Smooth muscle cell (in vitro differentiated cells): ENCODE results near the gene CFAP65. TPM values are rescaled to one million over a fixed set of nuclear protein-coding genes. Genes with fewer than 3 reads are reported as not detected.

Experiments
- DNase-seq: peaks from one replicate; lab custom pipeline; 2025; ENCODE audit not compliant: unreplicated experiment; lab: John Stamatoyannopoulos, UW
- H2AFZ ChIP-seq: fragments of 200-600 bp; sonication (generic); 2 replicates; pipeline ENCODE4 v1.6.0; 2016; ENCODE audit warnings: antibody characterized with exemption, low read depth, mild to moderate bottlenecking
- H3F3A ChIP-seq: fragments of 200-600 bp; sonication (generic); 2 replicates; pipeline ENCODE4 v1.6.0; 2017; ENCODE audit warnings: antibody characterized with exemption, low read depth
- H3K27ac ChIP-seq: fragments of 200-600 bp; sonication (generic); 2 replicates; pipeline ENCODE4 v1.5.1; 2016; ENCODE audit warnings: low read depth, mild to moderate bottlenecking
- H3K27me3 ChIP-seq: fragments of 200-600 bp; sonication (generic); 2 replicates; pipeline ENCODE4 v1.6.1; 2016; ENCODE audit warnings: low read depth, mild to moderate bottlenecking
- H3K36me3 ChIP-seq: fragments of 200-600 bp; sonication (generic); 2 replicates; pipeline ENCODE4 v1.5.1; 2016; ENCODE audit warnings: low read depth
- H3K4me1 ChIP-seq: fragments of 200-600 bp; sonication (generic); 2 replicates; pipeline ENCODE4 v1.5.1; 2016; ENCODE audit warnings: low read depth
- H3K4me2 ChIP-seq: fragments of 200-600 bp; sonication (generic); 2 replicates; pipeline ENCODE4 v1.6.0; 2016; ENCODE audit warnings: mild to moderate bottlenecking
- H3K4me3 ChIP-seq: fragments of 200-600 bp; sonication (generic); 2 replicates; pipeline ENCODE4 v1.5.1; 2016; ENCODE audit warnings: mild to moderate bottlenecking
- H3K79me2 ChIP-seq: fragments of 200-600 bp; sonication (generic); 2 replicates; pipeline ENCODE4 v1.6.0; 2016; ENCODE audit warnings: low read depth, mild to moderate bottlenecking
- H3K9ac ChIP-seq: fragments of 200-600 bp; sonication (generic); 2 replicates; pipeline ENCODE4 v1.6.0; 2016; ENCODE audit warnings: low read depth
- H3K9me3 ChIP-seq: fragments of 200-600 bp; sonication (generic); replicated peaks from 2 replicates; pipeline ENCODE4 v1.5.1; 2016; ENCODE audit warnings: low read depth
- H4K20me1 ChIP-seq: fragments of 200-600 bp; sonication (generic); 2 replicates; pipeline ENCODE4 v1.6.0; 2016; ENCODE audit warnings: low read depth
- WGBS: methylation state at CpG from one replicate; pipeline ENCODE4 v1.1.7; 2016; ENCODE audit warnings: low lambda C conversion rate; 5-methylcytosine and 5-hydroxymethylcytosine counted together
- polyA plus RNA-seq: library from polyadenylated mRNA; unstranded; fragments of >200 nt; fragmentation: Nextera tagmentation; extraction: Ambion mirVana; gene quantifications from 2 replicates; pipeline ENCODE4 v1.2.1, GENCODE V29; 2016
- total RNA-seq: library from RNA; depleted of rRNA; stranded (reverse); fragments of >200 nt; gene quantifications from 2 replicates; pipeline ENCODE4 v1.2.3, GENCODE V29; 2014
- TF ChIP-seq, protein P1 (sequence below): fragments of 200-600 bp; sonication (generic); IDR thresholded peaks from 2 replicates; pipeline ENCODE4 v1.5.1; 2017; ENCODE audit warnings: borderline replicate concordance, mild to moderate bottlenecking, antibody characterized with exemption; ENCODE audit not compliant: insufficient read depth, poor library complexity, severe bottlenecking

The CFAP65 gene
- total and polyA plus RNA-seq, 2 experiments from 2014 or later = not detected

DNA sequence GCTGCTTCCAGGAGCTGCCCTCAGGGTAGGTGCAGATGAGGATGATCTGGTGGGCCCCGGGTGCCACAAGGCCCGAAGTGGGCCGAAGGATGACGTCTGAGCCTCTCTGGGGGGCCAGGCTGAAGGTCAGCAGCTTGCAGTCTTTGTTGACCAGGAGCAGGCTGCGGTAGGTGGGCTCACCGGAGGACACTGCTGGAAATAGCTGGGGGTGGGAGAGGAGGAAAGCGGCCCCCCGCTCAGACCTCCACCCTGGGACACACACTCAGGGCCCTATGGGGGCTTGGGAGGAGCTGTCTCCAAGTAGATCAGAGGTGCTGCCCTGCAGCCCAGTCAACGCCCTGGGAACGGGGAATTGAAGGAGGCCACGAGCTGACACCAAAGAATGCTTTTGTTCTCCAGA, 17.3 kb downstream of the CFAP65 start:
- Histone ChIP-seq H3K27ac (no peak overlapping the region), H3K4me3 (no peak overlapping the region), H3K9ac (no peak overlapping the region), H3F3A (no peaks in the 10 kb centered on the region), H3K79me2 (no peaks in the 10 kb centered on the region), H3K4me1 (no peaks in the 10 kb centered on the region), H2AFZ (no peak overlapping the region), H3K27me3 (peaks cover 31% of the 10 kb centered on the region), H3K9me3 (no peaks in the 10 kb centered on the region), H3K36me3 (no peaks in the 10 kb centered on the region), H3K4me2 (no peak overlapping the region), H4K20me1 (no peaks in the 10 kb centered on the region)
- WGBS = 74% methylated on average over 11 of the region's 11 CpGs
- DNase-seq = no peak
- TF ChIP-seq, protein P1, sequence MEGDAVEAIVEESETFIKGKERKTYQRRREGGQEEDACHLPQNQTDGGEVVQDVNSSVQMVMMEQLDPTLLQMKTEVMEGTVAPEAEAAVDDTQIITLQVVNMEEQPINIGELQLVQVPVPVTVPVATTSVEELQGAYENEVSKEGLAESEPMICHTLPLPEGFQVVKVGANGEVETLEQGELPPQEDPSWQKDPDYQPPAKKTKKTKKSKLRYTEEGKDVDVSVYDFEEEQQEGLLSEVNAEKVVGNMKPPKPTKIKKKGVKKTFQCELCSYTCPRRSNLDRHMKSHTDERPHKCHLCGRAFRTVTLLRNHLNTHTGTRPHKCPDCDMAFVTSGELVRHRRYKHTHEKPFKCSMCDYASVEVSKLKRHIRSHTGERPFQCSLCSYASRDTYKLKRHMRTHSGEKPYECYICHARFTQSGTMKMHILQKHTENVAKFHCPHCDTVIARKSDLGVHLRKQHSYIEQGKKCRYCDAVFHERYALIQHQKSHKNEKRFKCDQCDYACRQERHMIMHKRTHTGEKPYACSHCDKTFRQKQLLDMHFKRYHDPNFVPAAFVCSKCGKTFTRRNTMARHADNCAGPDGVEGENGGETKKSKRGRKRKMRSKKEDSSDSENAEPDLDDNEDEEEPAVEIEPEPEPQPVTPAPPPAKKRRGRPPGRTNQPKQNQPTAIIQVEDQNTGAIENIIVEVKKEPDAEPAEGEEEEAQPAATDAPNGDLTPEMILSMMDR = no peak

GRCh38 chr2:219023045-219023605, 18.2 kb downstream of the CFAP65 start:
- H3K27ac ChIP-seq = no peak overlapping the region
- peaks cover 31% of the 10 kb centered on the region for H3K27me3 ChIP-seq
- 89% methylated on average over 12 of the region's 12 CpGs for WGBS
- H3K4me2 ChIP-seq = no peak overlapping the region
- no peaks in the 10 kb centered on the region for H4K20me1 ChIP-seq
- no peaks in the 10 kb centered on the region for H3K36me3 ChIP-seq
- H3K4me1 ChIP-seq = no peaks in the 10 kb centered on the region
- H3K79me2 ChIP-seq = no peaks in the 10 kb centered on the region
- DNase-seq = no peak
- H3K9ac ChIP-seq = no peak overlapping the region
- TF ChIP-seq, protein P1 = no peak
- no peaks in the 10 kb centered on the region for H3K9me3 ChIP-seq
- H3K4me3 ChIP-seq = no peak overlapping the region
- no peak overlapping the region for H2AFZ ChIP-seq
- no peaks in the 10 kb centered on the region for H3F3A ChIP-seq

GRCh38 chr2:219022616-219023015, 18.7 kb downstream of the CFAP65 start:
- H3K4me3 ChIP-seq = no peak overlapping the region
- no peak overlapping the region for H3K27ac ChIP-seq
- no peaks in the 10 kb centered on the region for H3K9me3 ChIP-seq
- H3K4me2 ChIP-seq = no peak overlapping the region
- no peaks in the 10 kb centered on the region for H4K20me1 ChIP-seq
- no peaks in the 10 kb centered on the region for H3K36me3 ChIP-seq
- DNase-seq = no peak
- H3F3A ChIP-seq = no peaks in the 10 kb centered on the region
- no peak overlapping the region for H2AFZ ChIP-seq
- TF ChIP-seq, protein P1 = no peak
- no peaks in the 10 kb centered on the region for H3K79me2 ChIP-seq
- no peak overlapping the region for H3K9ac ChIP-seq
- no peaks in the 10 kb centered on the region for H3K4me1 ChIP-seq
- 93% methylated on average over 5 of the region's 5 CpGs for WGBS
- H3K27me3 ChIP-seq = peaks cover 36% of the 10 kb centered on the region

DNA sequence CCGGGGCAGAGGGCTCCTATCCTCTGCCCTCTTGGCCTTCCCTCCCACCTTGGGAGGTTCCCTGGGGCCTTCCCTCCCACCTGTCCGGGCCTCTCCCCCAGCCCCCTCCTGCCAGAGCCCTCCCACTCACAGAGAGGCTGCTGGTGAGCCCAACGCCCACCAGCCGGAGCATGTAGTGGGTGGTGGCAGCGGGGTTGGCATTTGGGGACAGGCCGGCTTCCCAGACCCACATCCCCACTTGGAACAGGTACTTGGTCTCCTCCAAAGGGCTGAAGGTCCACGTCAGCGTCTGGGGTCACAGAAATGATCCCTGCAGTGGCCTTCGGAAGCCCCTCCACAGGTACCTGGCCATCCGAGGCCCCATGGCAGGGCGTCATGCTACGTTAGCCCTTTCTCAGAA, 19.3 kb downstream of the CFAP65 start:
- no peak overlapping the region for H3K9ac ChIP-seq
- TF ChIP-seq, protein P1 = no peak

More for the DNA sequence above, 19.3 kb downstream of the CFAP65 start:
- Histone ChIP-seq H3K4me1 (no peaks in the 10 kb centered on the region), H2AFZ (no peak overlapping the region), H3K4me3 (no peak overlapping the region), H3K27me3 (peaks cover 31% of the 10 kb centered on the region), H3K36me3 (no peaks in the 10 kb centered on the region), H3K27ac (no peak overlapping the region), H4K20me1 (no peaks in the 10 kb centered on the region), H3K79me2 (no peaks in the 10 kb centered on the region), H3F3A (no peaks in the 10 kb centered on the region), H3K4me2 (no peak overlapping the region), H3K9me3 (no peaks in the 10 kb centered on the region)
- 90% methylated on average over 12 of the region's 12 CpGs for WGBS
- no peak for DNase-seq
